HCT116 (cell line): Measurements from ENCODE around the gene ZSCAN30.

Source experiments
- CTCF ChIP-seq, 3 experiments: fragments of 200-600 bp in 1 of 3; sonication (generic) in 1 of 3; IDR thresholded peaks in 2 of 3; conservative IDR thresholded peaks in 1 of 3; 2 replicates each; pipeline ENCODE4 v1.5.1; 2012 to 2017; ENCODE audit warnings: low read depth in 2 of 3, low read length in 2 of 3, antibody characterized with exemption in 1 of 3, borderline replicate concordance in 1 of 3, control low read depth in 1 of 3, mild to moderate bottlenecking in 1 of 3, mixed read lengths in 1 of 3, mixed run types in 1 of 3, moderate library complexity in 1 of 3; ENCODE audit not compliant: insufficient read depth in 1 of 3
- EZH2 ChIP-seq: fragments of 200-600 bp; sonication (generic); IDR thresholded peaks from 2 replicates; pipeline ENCODE4 v1.6.1; 2017; ENCODE audit warnings: antibody characterized with exemption, mixed run types
- POLR2A ChIP-seq: IDR thresholded peaks from 2 replicates; pipeline ENCODE4 v1.7.0; 2011; ENCODE audit warnings: borderline replicate concordance; ENCODE audit not compliant: insufficient read depth, insufficient read length; ENCODE audit errors: extremely low read depth
- POLR2AphosphoS5 ChIP-seq: IDR thresholded peaks from 2 replicates; pipeline ENCODE4 v1.6.1; 2011; ENCODE audit warnings: mild to moderate bottlenecking, low read depth, low read length, moderate library complexity
- RAD21 ChIP-seq: IDR thresholded peaks from 2 replicates; pipeline ENCODE4 v1.6.1; 2012; ENCODE audit warnings: low read depth, mild to moderate bottlenecking
- ZNF274 ChIP-seq: fragments of 200-500 bp; sonication (Bioruptor generic); IDR thresholded peaks from 2 replicates; pipeline ENCODE4 v1.6.1; 2014; ENCODE audit warnings: mild to moderate bottlenecking, low read depth, low read length, inconsistent platforms

- TF ChIP-seq CTCF (IDR thresholded peaks at IDR 0.05 in 2 of 3, conservative IDR thresholded peaks at IDR 0.05 in 1 of 3; ENCODE audit: borderline replicate concordance in 1 of 3, insufficient read depth in 1 of 3, low read depth in 2 of 3, low read length in 2 of 3), result no peak
- no peak for TF ChIP-seq ZNF274
- TF ChIP-seq POLR2A, result no peak
- no peak for TF ChIP-seq RAD21
- no peak for TF ChIP-seq EZH2
- TF ChIP-seq POLR2AphosphoS5, result no peak
Observed at GRCh38 chr18:35328868-35329267, 38.8 kb upstream of the ZSCAN30 start.
